ENCODE data around the gene OR2W3.

GRCh38 chr1:247906504-247907047 is 11.2 kb downstream of the OR2W3 start:
- TF ChIP-seq REST (IDR thresholded peaks at IDR 0.05; ENCODE audit: low read depth) (no peak), CTCF (IDR thresholded peaks at IDR 0.05 in 2 of 3, conservative IDR thresholded peaks at IDR 0.05 in 1 of 3; ENCODE audit: borderline replicate concordance in 1 of 3, insufficient read depth in 1 of 3, low read depth in 2 of 3, low read length in 2 of 3) (no peak), RAD21 (IDR thresholded peaks at IDR 0.05; ENCODE audit: low read depth) (no peak)

Measured in HCT116 (cell line).